ENCODE measurements around the gene SMIM44.

Gene SMIM44

GRCh38 chr19:3528539-3529211, 45.4 kb upstream of the SMIM44 start:
- TF ChIP-seq CTCF (IDR thresholded peaks at IDR 0.05) = no peak
- Histone ChIP-seq H3K27me3 (no peaks in the 10 kb centered on the region), H3K36me3 (peaks cover 86% of the 10 kb centered on the region), H3K27ac (no peak overlapping the region), H3K4me3 (ENCODE audit: low read depth in 1 of 2, low read length in 1 of 2) (no peak overlapping the region), H3K9me3 (no peaks in the 10 kb centered on the region), H3K4me1 (ENCODE audit: control insufficient read depth in 1 of 2, insufficient read depth in 1 of 2, low read depth in 1 of 2, low read length in 1 of 2) (no peaks in the 10 kb centered on the region)

- H3K9me3 ChIP-seq = no peaks in the 10 kb centered on the region
- no peaks in the 10 kb centered on the region for H3K4me1 ChIP-seq (ENCODE audit: control insufficient read depth in 1 of 2, insufficient read depth in 1 of 2, low read depth in 1 of 2, low read length in 1 of 2)
- H3K27ac ChIP-seq = no peak overlapping the region
- H3K27me3 ChIP-seq = no peaks in the 10 kb centered on the region
- H3K36me3 ChIP-seq = peaks cover 86% of the 10 kb centered on the region
- no peak for TF ChIP-seq CTCF (IDR thresholded peaks at IDR 0.05)
- no peak overlapping the region for H3K4me3 ChIP-seq (ENCODE audit: low read depth in 1 of 2, low read length in 1 of 2)
These were observed 44.8 kb upstream of the SMIM44 start for GRCh38 chr19:3528080-3528479.

- Histone ChIP-seq H3K9me3 (no peaks in the 10 kb centered on the region), H3K27me3 (no peaks in the 10 kb centered on the region), H3K36me3 (peaks cover 86% of the 10 kb centered on the region)
These were observed 44.1 kb upstream of the SMIM44 start for GRCh38 chr19:3527238-3527910.

GRCh38 chr19:3526507-3527237, 43.4 kb upstream of the SMIM44 start:
- TF ChIP-seq CTCF (IDR thresholded peaks at IDR 0.05) = no peak
- no peak overlapping the region for H3K27ac ChIP-seq
- no peaks in the 10 kb centered on the region for H3K9me3 ChIP-seq
- peaks cover 86% of the 10 kb centered on the region for H3K36me3 ChIP-seq
- H3K4me1 ChIP-seq (ENCODE audit: control insufficient read depth in 1 of 2, insufficient read depth in 1 of 2, low read depth in 1 of 2, low read length in 1 of 2) = no peaks in the 10 kb centered on the region
- no peaks in the 10 kb centered on the region for H3K27me3 ChIP-seq
- H3K4me3 ChIP-seq (ENCODE audit: low read depth in 1 of 2, low read length in 1 of 2) = no peak overlapping the region

More at GRCh38 chr19:3527238-3527910, 44.1 kb upstream of the SMIM44 start:
- Histone ChIP-seq H3K4me1 (ENCODE audit: control insufficient read depth in 1 of 2, insufficient read depth in 1 of 2, low read depth in 1 of 2, low read length in 1 of 2) (no peaks in the 10 kb centered on the region), H3K27ac (no peak overlapping the region), H3K4me3 (ENCODE audit: low read depth in 1 of 2, low read length in 1 of 2) (no peak overlapping the region)
- TF ChIP-seq CTCF (IDR thresholded peaks at IDR 0.05) = no peak

GRCh38 chr19:3524904-3525451, 41.7 kb upstream of the SMIM44 start:
- H3K27ac ChIP-seq = no peak overlapping the region
- H3K4me3 ChIP-seq (ENCODE audit: low read depth in 1 of 2, low read length in 1 of 2) = no peak overlapping the region
- no peak for TF ChIP-seq CTCF (IDR thresholded peaks at IDR 0.05)
- peaks cover 80% of the 10 kb centered on the region for H3K36me3 ChIP-seq
- no peaks in the 10 kb centered on the region for H3K4me1 ChIP-seq (ENCODE audit: control insufficient read depth in 1 of 2, insufficient read depth in 1 of 2, low read depth in 1 of 2, low read length in 1 of 2)
- no peaks in the 10 kb centered on the region for H3K9me3 ChIP-seq
- H3K27me3 ChIP-seq = no peaks in the 10 kb centered on the region
